NCI-H2029 treated with DMSO at 0.1 percent for 48 hours (cell line): ENCODE data around the gene KRT36.

ENCODE experiments used
- DNase-seq: peaks from one replicate; lab custom pipeline; 2025; lab: John Stamatoyannopoulos, UW

Gene KRT36

DNA sequence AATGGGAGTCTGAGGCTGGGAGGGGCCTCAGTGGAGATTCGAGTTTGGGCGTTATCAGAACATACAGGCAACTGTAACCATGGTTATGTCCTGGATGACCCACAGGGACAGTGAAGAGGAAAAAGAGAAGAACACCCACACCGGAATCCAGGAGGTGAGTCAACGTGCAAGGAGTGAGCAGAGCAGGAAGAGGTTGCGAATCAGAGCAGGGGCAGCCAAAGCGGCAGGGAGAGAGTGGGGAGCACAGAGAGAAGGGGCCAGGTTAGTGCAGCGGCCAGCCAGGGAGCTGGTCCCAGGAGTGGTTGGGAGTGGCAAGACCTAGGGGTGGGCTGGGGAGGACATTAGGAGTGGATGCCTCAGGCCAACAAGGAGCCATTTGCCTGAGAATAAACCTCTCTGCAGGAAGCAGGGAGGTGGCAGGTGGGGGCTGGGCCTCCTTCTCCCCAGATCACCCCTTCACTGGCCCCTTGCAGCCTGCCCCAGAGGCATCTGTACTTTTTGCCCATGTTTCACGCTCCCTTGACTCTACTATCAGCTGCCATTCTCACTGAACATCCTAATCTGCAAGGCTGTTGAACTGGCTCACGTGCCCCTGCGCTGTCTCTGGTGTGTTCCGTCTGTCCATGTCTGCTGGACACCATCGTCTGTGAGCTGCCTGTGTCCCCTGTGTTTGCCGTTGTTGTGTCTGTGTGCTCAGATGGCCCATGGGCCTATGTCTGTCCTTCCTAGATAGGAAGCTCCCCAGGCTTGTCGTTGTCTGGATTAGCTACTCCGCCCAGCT is 10.6 kb upstream of the KRT36 start:
- DNase-seq, result no peak

DNA sequence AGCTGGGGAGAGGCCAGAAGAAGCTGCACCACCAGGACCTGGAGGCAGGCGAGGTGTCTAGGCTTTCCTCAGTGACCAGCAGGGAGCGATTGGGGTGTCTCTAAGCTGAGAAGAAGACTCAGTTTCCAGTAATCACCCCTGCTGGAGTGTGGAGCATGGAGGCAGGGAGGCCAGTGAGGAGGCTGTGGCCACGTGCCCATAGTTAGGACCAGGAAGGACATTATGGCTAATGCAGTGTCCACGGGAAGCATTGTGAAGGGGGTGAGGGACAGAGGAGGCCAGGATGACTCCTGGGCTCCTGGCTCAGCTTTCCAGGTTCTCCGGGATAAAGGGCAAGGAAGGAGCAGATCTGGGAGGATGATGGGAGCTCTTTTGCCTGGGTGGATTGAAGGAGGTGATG is 10.0 kb upstream of the KRT36 start:
- no peak for DNase-seq

DNA sequence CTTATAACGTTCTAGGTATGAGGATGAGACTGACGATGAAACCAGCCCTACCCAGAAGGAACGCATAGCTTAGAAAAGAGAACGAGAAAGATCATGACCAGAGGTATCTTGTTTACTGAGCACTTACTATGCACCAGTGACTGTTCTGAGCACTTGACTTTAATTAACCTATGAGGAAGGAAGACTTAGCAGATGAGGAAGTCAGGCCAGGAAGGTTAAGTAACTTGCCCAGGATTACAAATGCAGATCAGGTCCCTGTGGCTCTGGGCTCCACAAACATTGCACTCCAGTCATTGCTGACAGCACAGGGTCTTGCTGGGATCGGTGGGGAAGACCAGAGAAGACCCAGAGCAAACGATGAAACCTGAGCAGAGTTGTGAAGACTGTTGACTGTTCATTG is 8.6 kb upstream of the KRT36 start:
- DNase-seq, result no peak

DNA sequence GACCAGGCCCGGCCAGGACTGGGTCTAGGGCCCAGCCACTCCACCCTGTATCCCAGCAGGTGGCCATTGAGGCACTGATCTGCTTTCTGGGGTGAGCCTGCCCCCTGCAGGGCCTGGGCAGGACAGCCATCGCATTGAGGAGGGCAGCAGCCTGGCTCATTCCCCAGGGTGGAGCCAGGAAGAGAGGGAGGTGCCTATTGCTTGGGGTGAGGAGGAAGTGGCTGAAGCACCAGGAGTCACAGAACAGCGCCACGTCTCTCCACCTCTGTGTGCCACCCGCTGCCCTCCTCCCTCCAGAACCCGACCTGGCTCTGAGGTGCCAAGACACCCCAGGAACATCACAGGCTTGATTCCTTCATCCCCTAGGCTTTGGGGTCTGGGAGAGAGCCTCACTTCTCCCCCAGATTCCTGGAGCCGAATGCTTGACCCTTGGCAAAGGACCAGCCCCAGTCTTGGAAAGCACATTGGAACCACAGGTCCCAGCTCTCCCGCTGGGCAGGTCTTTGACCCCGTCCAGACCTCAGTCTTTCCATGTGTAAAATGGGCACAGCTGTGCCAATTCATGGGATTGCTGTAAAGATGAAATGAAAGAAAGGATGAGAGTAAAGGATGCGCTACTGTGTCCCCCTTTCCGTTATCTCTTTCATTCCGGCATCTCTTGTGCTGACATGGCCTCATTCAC is 7.2 kb upstream of the KRT36 start:
- DNase-seq, result peak; percentile 53

DNA sequence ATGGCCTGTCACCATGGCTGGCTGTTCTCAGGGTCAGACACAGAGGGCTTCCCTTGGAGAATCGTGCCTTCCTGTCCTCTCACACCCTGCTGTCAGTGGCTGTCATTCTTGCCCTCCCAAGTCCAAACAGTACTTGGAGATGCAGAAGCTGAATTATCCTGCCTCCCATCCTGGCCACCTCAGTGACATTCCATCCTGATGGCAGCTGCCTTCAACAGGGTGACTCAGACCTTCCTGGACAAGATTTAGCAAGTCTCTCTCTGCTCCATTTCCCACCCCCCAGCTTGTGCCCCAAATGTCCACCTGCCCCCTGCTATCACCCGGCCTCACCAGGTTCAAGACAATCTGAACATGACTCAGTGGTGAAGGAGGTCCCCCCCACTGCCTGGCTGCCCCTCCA is 4.8 kb upstream of the KRT36 start:
- DNase-seq, result no peak

DNA sequence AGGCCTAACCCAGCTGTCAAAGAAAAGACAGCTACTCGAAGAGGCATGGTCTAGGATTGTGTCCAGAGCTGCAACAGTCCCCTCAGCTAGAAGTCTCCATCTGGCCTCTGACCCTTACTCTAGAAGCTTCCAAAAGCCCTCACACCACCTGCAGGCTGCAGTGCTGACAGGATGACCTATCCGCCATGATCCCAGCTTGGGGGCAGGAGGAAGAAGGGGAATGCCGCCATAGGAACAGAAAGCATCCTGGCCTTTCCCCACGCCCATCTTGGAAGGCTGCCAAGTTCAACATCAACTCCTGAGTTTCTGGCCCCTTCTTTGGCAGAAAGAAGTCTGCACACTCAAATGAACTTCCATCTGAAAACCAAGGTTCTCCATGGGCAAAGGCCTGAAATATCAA is 3.1 kb upstream of the KRT36 start:
- no peak for DNase-seq

DNA sequence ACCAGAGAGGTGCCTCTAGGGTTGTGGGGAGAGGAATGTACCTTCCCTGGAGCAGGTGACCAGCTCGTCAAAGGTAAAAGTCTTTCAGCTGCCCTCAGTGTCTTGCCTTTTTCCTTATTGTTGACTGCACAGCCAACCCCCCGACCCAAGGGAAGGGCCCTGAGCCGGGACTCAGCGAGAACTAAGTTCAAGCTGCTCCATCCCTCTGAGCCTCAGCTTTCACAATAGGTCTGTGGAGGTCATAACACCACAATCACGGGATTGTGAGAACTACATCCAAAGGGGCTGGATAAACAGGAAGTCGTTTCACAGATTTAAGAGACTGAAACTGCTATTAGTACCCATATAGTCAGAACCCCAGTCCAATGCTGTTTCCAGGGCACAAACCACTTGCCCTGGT is 2.6 kb upstream of the KRT36 start:
- DNase-seq, result no peak

DNA sequence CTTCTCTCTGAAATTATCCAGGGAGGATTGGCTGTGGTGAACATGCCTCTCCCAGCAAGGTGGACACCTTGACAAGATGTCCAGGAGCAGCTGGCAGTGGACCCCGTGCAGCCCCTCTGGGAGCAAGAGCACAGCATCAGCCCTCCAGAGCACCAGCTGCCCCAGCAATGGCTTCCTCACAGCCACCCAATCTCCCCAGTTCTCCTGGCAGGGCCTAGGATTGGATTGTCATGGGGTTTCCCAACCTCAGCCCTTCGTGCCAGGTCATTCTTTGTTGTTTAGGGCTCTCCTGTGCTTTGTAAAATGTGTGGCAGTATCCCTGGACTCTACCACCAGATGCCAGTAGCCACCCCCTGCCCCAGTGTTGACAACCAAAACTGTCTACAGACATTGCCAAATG is 1.8 kb upstream of the KRT36 start:
- no peak for DNase-seq

DNA sequence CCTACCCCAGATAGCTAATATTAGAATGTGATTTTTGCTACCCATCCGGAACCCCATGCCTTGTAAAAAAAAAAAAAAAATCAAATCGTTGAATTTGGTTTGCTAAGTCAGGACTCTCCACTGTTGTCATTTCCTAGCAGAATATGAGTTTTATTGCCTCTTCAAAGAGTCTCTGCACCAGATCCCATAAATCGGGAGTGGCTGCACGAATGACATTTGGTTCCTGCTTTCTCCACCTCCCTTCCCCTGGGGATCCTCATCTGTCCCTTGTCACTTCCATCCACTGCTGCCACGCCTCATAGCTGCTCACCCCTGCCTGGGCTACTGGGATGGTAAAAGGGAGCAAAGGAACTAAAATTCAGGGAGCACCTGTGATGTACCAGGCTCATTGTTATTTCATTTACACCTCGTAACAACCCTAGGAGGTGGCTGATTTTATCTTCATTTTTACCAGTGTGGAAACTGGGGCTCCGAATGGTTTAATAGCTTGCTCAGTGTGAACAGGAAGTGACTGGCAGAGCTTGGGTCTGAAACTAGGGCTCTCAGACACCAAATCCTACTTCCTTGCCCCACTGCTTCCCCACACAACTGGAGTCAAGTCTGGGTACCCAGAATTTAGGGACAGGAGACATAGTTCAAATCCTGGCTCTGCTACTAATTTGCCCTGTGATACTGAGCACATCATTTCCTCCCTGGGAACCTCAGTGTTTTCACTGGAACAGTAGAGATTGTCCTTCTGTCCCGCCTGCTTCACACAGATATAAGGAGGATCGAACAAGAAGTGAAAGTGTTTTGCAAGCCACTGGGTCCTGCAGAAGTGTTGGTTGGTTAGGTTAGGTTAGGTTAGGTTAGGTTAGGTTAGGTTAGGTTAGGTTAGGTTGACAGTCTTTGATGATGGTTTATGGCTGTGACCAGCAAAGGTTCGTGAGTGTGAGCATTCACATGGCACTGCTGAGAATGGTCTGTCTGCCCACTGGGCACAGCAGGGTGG is 585 bp upstream of the KRT36 start:
- DNase-seq, result no peak

DNA sequence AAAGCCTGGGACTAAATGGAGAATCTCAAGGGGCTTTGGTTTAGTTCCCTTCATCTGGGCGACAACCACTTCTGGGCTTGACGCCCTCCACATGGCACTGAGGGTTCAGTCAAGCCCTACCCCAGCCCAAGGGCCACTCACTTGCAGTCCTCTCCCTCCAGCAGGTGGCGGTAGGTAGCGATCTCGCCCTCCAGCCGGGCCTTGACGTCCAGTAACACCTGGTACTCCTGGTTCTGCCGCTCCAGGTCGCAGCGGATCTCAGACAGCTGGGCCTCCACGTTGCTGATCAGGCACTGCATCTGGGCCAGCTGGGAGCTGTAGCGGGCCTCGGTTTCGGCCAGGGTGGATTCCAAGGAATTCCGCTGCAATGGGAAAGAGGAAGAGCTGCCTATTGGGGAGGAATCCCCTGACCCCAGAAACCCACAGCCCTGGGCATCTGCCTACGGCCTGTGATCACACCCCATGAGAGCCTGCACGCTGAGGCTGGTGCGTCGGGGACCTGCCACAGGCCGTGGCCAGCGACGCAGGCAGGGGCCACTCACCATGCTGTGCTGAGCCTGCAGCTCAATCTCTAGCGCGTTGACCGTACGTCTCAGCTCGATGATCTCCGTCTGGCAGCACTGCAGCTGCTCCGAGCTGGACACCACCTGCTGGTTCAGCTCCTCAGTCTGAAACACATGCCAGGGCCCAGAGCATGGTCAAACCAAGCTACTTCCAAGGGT is 2.7 kb downstream of the KRT36 start:
- DNase-seq, result no peak

DNA sequence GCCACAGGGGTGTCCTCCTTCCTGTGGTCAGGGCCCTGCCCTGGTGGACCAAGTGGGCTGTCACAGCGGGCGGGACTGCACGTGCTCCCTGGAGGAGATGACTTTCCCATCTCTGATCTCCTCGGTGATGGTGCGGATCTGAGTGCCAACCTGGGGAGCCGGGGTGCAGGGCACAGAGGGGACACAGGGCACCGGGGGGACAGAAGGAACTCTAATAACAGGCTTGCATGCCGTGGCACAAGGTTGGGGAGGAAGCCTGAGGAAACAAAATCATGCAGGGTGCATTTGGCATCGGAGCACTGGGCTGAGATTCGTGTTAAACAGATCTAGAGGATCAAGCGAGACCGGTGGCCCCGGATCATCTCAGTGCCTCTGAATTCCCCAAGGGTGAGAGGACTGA is 3.4 kb downstream of the KRT36 start:
- no peak for DNase-seq

DNA sequence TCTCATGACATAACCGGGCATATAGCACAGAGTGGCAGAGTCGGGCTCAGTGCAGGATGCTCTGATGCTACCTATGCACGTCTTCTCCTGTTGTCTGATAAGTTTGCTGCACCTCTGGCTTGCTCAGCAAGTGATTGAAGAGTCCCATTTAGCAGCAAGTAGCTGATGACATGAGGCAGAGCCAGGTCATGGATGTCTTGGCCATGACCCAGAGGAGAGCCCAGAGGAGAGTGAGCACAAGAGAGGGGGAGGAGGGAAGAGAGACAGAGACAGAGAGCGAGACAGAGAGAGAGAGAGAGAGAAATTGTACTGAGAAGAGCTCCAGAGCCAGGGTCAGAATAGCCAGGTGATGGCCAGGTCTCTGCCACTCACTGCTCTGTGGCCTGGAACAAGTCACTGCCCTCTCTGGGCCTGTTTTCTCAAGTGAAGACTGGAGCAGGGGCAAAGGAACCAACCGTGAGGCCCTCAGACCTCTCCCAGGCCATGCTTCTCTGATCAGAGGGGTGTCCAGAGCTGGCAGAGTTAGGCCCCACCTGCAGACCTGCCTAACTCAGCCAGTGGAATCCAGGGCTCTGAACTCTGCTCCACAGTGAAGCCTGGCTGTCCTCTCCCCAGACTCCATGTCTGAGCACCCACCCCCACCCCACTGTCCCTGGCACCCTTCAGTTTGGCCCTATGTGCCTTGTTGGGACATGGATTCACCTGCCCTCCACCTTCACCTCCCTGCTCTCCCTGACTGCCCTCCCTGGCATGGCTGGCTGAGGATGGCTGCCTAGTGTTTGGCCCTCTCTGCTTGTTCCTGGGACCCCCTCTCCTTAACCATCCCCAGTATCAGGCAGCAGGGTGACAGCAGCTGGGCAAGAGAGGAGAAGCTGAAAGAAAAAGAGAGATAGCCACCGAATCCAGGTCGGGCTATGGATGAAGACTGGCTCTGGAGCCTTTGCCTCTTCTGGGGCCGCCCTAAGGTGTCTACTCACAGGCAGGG is 4.5 kb downstream of the KRT36 start:
- no peak for DNase-seq

DNA sequence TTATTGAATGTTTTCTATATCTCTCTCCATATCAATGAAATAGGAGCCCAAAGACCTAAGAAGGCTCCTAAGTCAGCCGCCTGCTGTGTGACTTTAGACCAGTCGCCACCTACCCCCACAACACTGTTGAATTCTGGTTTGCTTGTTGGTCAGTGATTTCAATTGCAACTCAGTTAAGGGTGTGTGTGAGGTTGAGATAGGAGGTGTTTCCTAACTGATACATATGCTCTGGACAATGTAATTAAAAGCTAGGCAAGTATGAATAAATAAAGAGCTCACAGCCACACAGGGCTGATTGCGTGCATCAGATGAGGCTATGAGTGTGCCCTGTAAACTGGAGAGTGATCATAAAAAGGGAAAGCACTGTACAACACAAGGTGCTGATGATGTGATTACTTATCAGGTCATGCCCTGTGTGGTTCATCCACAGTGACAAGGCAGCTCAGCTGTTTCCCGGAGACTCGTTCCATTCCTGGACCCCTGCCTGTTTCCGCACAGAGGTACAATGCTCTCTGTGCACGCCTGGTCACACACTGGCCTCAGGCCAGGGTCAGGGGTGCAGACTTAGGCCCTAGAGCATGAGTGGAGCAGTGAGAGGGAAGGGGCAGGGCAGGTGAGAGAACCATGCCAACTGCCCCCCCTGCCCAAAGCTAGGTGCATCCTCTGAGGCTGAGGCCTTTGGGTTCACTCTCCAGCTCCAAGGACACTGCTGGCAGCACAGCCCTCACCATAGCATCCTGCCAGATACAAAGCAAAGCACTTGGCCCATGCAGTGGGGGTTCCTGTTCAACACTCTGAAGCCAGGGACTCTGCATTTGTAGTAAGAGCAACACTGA is 5.5 kb downstream of the KRT36 start:
- DNase-seq, result no peak

DNA sequence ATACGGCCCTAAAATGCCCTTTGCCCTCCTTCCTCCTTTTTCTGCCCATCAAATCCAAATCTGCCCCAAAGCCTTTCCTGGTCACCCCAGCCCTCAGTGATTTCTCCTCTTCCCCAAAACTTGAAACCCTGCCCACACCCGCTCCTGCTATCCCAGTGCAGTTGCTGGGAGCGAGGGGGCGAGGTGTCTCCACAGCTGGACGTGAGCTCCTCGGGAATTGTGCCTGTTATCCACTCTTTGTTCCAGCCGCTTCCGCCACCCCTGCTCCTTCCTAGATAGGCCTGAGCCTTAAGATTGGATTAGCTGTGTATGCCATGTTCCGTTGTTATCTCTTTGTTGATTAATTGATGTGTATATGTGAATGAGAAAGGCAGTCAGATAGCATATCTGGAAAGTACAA is 6.2 kb downstream of the KRT36 start:
- DNase-seq, result no peak

DNA sequence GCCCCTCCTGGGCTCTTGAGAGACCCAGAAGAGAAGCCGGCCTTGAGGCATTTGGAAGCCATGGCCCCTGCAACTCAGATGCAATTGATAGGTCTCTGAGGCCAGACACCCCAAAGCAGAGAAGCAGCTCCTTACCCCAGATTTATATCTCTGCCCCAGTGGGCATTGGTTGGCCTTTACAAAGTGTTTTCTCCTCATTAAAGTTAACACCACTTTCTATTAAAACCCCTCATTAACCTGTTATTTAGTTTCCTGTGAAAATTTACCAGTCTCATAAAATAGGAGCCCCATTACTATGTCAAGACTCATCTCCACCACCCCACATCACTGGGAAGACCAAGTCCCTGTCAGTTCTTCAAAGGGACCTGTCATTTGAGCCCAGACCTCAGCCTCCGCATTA is 8.7 kb downstream of the KRT36 start, which contains the start of gene KRT35:
TSS of gene KRT35 (minus strand) at position 116 of the 400 bp plus-strand sequence. CDS start at position 62, 54 bp downstream.
- no peak for DNase-seq

DNA sequence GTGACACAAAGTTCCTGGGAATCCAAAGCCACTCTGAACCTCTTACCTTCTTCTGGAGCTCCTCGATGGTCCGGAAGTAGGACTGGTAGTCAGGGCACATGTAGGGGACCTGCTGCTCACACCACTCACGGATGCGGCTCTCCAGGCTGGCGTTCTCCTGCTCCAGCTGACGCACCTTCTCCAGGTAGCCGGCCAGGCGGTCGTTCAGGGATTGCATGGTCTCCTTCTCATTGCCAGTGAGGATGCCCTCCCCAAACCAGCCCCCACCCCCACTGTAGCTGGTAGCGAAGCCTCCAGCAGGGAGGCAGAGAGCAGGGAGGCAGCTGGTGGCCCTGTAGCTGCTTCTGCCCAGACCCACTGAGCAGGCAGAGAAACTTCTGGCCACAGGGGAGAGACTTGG is 9.1 kb downstream of the KRT36 start:
- no peak for DNase-seq

DNA sequence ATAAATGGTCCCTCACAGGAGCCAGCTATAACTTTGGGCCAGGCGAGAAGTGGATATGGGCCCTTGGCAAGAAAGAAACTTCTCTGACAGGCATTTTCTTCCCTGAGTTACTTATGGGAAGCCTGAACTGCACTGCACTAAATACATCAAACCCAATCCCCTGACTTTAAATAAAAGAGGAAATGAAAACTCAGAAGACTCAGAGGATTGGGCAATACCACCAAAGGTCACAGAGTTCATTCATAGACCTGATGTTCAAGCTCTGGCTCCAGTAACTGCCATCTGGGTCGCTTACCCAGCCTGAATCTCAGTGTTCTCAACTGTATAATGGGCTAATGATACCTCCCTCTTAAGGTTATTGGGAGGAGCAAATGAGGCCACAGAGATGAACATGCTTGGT is 9.6 kb downstream of the KRT36 start:
- no peak for DNase-seq

DNA sequence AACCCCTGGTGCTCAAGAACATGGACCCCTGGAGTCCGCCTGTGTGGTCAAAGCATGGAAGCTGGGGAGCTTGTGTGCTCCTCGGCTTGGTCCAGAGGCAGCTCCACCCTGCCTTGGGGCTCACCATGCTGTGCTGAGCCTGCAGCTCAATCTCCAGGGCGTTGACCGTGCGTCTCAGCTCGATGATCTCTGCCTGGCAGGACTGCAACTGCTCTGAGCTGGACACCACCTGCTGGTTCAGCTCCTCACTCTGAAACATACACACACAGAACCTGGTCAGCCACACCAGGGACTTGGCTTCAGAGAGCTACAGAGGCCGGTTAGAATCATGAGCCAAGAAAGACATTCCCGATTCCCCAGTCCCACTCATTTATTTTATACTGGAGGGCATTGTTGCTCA is 11.5 kb downstream of the KRT36 start:
- no peak for DNase-seq
